ENCODE data around the gene MOSPD3. TPM values are rescaled to one million over a fixed set of nuclear protein-coding genes. Genes with fewer than 3 reads are reported as not detected.

MOSPD3 gene
- polyA plus RNA-seq, 3 donors = 12.7 to 15.5 (median 13.3) TPM

DNA sequence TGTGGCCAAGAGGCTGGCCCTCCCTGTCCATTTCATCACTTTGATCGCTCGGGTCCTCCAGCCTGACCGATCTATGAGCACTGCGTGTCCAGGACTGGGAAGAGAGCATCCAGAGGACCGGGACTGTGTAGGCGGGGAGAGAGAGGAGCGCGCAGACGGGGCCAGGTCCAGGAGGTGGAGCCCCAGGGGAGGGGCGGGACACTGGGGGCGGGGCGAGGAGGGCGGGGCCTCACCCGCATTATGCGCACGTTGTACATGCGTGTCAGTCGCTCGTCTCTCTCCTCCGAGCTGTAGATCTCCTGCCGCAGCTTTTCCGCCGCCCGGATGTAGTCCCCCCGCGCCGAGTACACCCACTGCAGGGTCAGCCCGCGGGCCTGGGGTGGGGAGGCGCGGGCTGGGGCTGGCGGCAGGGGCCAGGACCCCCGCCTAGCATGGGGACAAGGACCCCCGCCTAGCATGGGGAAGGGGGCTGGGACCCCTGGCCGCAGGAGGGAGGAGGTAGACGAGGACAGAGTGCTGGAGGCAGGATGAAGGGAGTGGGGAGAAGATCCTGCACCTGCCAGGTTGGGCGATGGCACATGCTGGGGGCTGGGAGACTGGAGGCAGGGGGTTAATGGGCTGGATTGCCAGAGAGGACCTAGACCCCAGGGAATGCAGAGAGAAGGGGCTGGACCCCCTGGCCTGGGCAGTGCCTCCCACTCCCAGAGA lies 14.3 kb downstream of the MOSPD3 start:
- peaks cover 0 to 7% of the 10 kb centered on the region in 2 donors for H3K27me3 ChIP-seq (ENCODE audit: control insufficient read depth in 2 of 2, insufficient read depth in 2 of 2, low read length in 2 of 2)
- H3K27ac ChIP-seq (ENCODE audit: low read depth in 1 of 2, low read length in 2 of 2) = no peak overlapping the region
- peaks cover 4 to 29% (median 24%) of the 10 kb centered on the region in 3 donors for H3K27me3 Mint-ChIP-seq (ENCODE audit: low read depth in 3 of 3)
- WGBS (ENCODE audit: insufficient coverage) = 5% methylated on average over 18 of the region's 37 CpGs
- peaks cover 0 to 4% (median 0%) of the 10 kb centered on the region in 7 donors for H3K9me3 Mint-ChIP-seq
- H3K79me2 ChIP-seq (ENCODE audit: insufficient read depth, low read length) = no peaks in the 10 kb centered on the region
- no peaks in the 10 kb centered on the region for H3K36me3 ChIP-seq (replicated peaks in 1 of 2; ENCODE audit: control insufficient read depth in 1 of 2, insufficient read depth in 2 of 2, low read length in 2 of 2)
- intact Hi-C loops (cut with micrococcal nuclease) = no loop called here
- no peaks in the 10 kb centered on the region for H4K20me1 ChIP-seq (ENCODE audit: insufficient read depth, low read length)
- H3K9me3 ChIP-seq (replicated peaks in 1 of 2; ENCODE audit: control insufficient read depth in 1 of 2, insufficient read depth in 1 of 2, low read length in 2 of 2) = no peaks in the 10 kb centered on the region
- H3K27ac Mint-ChIP-seq = no peak overlapping the region
- no peak for TF ChIP-seq CTCF (IDR thresholded peaks at IDR 0.05)
- peak; percentile 67 to 72 (median 71) for DNase-seq
- H3K4me1 Mint-ChIP-seq = peaks cover 13% of the 10 kb centered on the region
- H3K4me3 Mint-ChIP-seq = peak overlapping the region; percentile 64 to 82
- H3K4me3 ChIP-seq (replicated peaks in 1 of 3; ENCODE audit: low read depth in 2 of 3, low read length in 3 of 3) = peak overlapping the region in 1 of 3 experiments; percentile 67
- H3K9ac ChIP-seq (ENCODE audit: insufficient read depth, low read length, poor library complexity, severe bottlenecking) = peak overlapping the region; percentile 1
- H3K4me1 ChIP-seq (ENCODE audit: control insufficient read depth in 1 of 2, insufficient read depth in 2 of 2, low read length in 2 of 2) = peaks cover 8 to 11% of the 10 kb centered on the region in 2 donors
- H2AFZ ChIP-seq (ENCODE audit: insufficient read depth, low read depth, low read length, poor library complexity, severe bottlenecking) = peak overlapping the region; percentile 76
- H3K4me2 ChIP-seq (replicated peaks; ENCODE audit: extremely low read depth, low read length, poor library complexity, severe bottlenecking) = peak overlapping the region; percentile 73
- H3K36me3 Mint-ChIP-seq = peaks cover 0 to 2% of the 10 kb centered on the region in 2 donors

DNA sequence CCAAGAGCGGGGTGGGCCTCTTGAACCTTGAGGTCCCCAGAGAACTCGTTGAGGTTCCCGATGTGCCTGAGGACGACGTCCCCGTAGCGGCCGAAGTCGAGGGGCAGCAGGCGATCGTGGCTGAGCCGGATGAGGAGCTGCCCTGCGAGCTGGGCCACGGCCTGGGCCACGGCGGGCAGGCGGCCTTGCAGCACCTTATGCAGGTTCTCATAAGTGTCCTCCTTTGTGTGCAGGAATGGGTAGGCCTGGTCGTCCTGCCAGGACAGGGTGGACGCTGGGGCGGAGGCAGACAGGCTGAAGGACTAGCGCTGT lies 14.9 kb downstream of the MOSPD3 start:
- H3K9me3 Mint-ChIP-seq = peaks cover 0 to 4% (median 0%) of the 10 kb centered on the region in 7 donors
- Histone ChIP-seq H3K4me3 (replicated peaks in 1 of 3; ENCODE audit: low read depth in 2 of 3, low read length in 3 of 3) (no peak overlapping the region), H3K79me2 (ENCODE audit: insufficient read depth, low read length) (no peaks in the 10 kb centered on the region), H3K9me3 (replicated peaks in 1 of 2; ENCODE audit: control insufficient read depth in 1 of 2, insufficient read depth in 1 of 2, low read length in 2 of 2) (no peaks in the 10 kb centered on the region), H3K9ac (ENCODE audit: insufficient read depth, low read length, poor library complexity, severe bottlenecking) (no peak overlapping the region), H3K27me3 (ENCODE audit: control insufficient read depth in 2 of 2, insufficient read depth in 2 of 2, low read length in 2 of 2) (peaks cover 0 to 12% of the 10 kb centered on the region in 2 donors), H4K20me1 (ENCODE audit: insufficient read depth, low read length) (no peaks in the 10 kb centered on the region), H3K4me1 (ENCODE audit: control insufficient read depth in 1 of 2, insufficient read depth in 2 of 2, low read length in 2 of 2) (peaks cover 8 to 11% of the 10 kb centered on the region in 2 donors), H3K36me3 (replicated peaks in 1 of 2; ENCODE audit: control insufficient read depth in 1 of 2, insufficient read depth in 2 of 2, low read length in 2 of 2) (no peaks in the 10 kb centered on the region), H3K4me2 (replicated peaks; ENCODE audit: extremely low read depth, low read length, poor library complexity, severe bottlenecking) (peak overlapping the region; percentile 73), H2AFZ (ENCODE audit: insufficient read depth, low read depth, low read length, poor library complexity, severe bottlenecking) (no peak overlapping the region), H3K27ac (ENCODE audit: low read depth in 1 of 2, low read length in 2 of 2) (no peak overlapping the region)
- no peaks in the 10 kb centered on the region for H3K36me3 Mint-ChIP-seq
- DNase-seq = no peak
- TF ChIP-seq CTCF (IDR thresholded peaks at IDR 0.05) = no peak
- H3K4me3 Mint-ChIP-seq = peak overlapping the region in 1 of 2 donors; percentile 42
- peaks cover 13% of the 10 kb centered on the region for H3K4me1 Mint-ChIP-seq
- intact Hi-C loops (cut with micrococcal nuclease) = no loop called here
- no peak overlapping the region for H3K27ac Mint-ChIP-seq
- WGBS (ENCODE audit: insufficient coverage) = 96% methylated on average over 19 of the region's 21 CpGs
- peaks cover 6 to 31% (median 27%) of the 10 kb centered on the region in 3 donors for H3K27me3 Mint-ChIP-seq (ENCODE audit: low read depth in 3 of 3)

Measured in CD14-positive monocyte (primary cell).